ENCODE data around the gene LDHD.

Gene LDHD

DNA sequence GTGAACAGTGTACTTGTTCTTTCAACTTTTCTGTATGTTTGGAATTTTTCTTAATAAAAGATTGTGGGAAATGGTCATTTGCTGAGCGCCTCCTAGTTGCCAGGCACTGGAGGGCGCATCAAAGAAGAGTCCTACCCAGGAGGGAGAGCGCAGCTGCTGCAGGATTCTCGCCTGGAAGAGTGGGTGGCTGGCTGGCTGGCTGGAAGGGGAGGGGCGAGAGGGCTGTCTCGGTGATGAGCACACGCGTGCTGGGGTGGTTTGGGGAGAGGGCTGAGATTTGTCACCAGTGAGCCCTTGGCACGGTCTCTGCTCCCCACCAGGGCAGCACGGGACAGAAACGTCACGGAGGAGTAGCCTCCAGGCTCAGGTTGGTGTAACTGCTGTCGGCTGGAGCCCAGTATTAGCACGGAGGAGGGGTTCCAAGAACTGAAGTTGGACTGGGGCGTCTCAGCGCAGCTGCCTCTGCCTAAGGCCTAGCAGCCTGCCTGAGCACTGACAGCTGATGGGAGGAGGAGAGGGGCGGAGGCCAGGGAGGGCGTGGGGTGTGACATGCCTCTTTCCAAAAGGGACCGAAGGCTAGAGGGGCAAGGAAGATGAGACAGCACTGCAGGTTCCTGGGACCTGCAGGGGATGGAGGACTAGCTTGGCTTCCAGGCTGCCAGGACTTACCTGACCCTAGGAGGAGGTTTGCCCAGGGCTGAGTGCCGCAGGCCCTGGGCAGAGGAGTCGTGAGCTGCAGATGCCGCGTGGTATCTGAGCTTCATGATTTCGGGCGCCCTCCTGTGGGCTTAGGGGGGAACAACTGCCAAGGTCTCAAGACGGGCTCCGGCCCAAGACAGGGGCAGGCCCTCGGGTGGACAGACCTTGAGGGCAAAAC is 5.7 kb downstream of the LDHD start:
- Histone ChIP-seq H3K9me3 (ENCODE audit: control insufficient read depth, insufficient read depth, low read length) (no peaks in the 10 kb centered on the region), H3K9ac (ENCODE audit: low read depth, low read length) (peak overlapping the region; percentile 27; the same call in 1 of the 2 replicates), H3K4me1 (ENCODE audit: insufficient read depth, low read length) (peaks cover 16% of the 10 kb centered on the region; the same call in 1 of the 2 replicates)

DNA sequence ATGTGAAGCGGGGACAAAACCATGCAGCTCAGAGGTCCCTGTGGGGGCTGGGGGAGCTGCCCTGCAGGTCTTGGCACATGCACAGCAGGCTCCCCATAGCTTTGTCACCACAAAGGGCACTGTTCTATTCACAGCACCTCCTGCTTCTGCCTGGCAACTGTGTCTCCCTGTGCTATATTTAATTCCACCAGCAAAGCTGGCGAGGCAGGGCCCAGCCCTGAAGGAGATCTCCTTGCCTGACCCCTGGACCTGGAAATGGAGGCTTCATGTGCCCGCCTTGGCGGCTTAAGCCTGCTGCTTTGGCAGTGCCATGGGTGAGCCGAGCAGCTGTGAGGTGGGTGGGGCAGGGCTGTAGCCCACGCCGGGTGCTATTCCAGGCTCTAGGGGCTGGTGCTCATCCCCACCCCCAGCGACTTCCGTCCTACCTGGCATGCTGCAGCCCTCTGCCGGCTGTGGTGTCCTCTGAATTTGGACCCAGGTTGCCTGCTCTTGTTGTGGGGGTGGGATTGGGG is 6.8 kb downstream of the LDHD start:
- Histone ChIP-seq H3K36me3 (ENCODE audit: insufficient read depth, low read length) (no peaks in the 10 kb centered on the region), H3K9ac (ENCODE audit: low read depth, low read length) (no peak overlapping the region), H3K9me3 (ENCODE audit: control insufficient read depth, insufficient read depth, low read length) (no peaks in the 10 kb centered on the region), H3K4me1 (ENCODE audit: insufficient read depth, low read length) (peaks cover 16% of the 10 kb centered on the region; the same call in 1 of the 2 replicates)

More for the DNA sequence above, 5.7 kb downstream of the LDHD start:
- H3K36me3 ChIP-seq (ENCODE audit: insufficient read depth, low read length) = no peaks in the 10 kb centered on the region

DNA sequence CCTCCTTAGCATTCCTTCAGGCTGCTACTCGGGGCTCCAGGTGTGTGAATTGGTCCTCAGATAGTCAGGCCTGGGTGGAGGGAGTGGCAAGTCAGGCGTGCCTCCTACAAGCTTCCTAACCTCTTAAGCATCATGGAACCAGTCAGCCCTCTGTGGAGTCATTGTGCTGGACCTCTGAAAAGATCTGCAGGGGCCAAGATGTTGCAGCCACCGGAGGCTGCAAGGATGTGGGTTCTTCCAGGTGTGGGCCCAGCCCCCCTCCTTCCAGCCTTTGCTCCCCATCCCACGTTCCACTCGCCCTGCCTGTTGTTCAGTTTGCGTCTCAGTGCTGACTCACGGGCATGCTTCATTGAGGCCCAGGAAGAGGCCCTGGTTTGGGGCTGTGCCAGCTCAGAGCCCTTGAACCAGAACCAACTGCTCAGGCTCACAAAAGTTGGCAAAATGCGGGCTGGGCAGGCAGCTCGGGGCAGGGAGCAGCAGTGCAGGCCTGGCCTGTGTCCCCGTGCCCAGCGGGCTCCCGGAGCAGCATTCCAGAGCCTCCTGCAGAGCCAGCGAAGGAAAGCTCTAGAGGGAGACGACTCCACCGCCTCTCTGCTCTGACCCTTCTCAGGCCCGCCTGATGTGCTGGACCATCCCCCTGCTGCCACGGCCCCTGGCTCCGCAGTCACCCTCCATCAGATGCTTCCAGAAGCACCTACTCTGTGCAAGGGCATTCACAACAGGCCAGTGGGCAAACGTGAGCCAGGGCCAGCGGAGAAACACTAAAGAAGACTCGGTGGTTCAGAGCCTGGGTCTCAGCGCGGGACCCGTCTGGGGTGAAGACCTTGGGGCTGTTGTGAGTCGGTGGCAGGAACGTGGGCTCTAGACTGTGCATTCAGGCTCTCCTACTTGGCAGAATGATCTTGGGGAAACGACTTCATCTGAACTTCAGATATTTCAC is 7.5 kb downstream of the LDHD start:
- H3K9me3 ChIP-seq (ENCODE audit: control insufficient read depth, insufficient read depth, low read length) = no peaks in the 10 kb centered on the region
- H3K4me1 ChIP-seq (ENCODE audit: insufficient read depth, low read length) = peaks cover 16% of the 10 kb centered on the region; the same call in 1 of the 2 replicates
- H3K9ac ChIP-seq (ENCODE audit: low read depth, low read length) = no peak overlapping the region

GRCh38 chr16:75107505-75107904 is 9.1 kb downstream of the LDHD start:
- no peak overlapping the region for H3K9ac ChIP-seq (ENCODE audit: low read depth, low read length)
- H3K36me3 ChIP-seq (ENCODE audit: insufficient read depth, low read length) = no peaks in the 10 kb centered on the region
- no peaks in the 10 kb centered on the region for H3K9me3 ChIP-seq (ENCODE audit: control insufficient read depth, insufficient read depth, low read length)
- H3K4me1 ChIP-seq (ENCODE audit: insufficient read depth, low read length) = peaks cover 12% of the 10 kb centered on the region; the same call in 1 of the 2 replicates

More for the DNA sequence above, 7.5 kb downstream of the LDHD start:
- H3K36me3 ChIP-seq (ENCODE audit: insufficient read depth, low read length) = no peaks in the 10 kb centered on the region

DNA sequence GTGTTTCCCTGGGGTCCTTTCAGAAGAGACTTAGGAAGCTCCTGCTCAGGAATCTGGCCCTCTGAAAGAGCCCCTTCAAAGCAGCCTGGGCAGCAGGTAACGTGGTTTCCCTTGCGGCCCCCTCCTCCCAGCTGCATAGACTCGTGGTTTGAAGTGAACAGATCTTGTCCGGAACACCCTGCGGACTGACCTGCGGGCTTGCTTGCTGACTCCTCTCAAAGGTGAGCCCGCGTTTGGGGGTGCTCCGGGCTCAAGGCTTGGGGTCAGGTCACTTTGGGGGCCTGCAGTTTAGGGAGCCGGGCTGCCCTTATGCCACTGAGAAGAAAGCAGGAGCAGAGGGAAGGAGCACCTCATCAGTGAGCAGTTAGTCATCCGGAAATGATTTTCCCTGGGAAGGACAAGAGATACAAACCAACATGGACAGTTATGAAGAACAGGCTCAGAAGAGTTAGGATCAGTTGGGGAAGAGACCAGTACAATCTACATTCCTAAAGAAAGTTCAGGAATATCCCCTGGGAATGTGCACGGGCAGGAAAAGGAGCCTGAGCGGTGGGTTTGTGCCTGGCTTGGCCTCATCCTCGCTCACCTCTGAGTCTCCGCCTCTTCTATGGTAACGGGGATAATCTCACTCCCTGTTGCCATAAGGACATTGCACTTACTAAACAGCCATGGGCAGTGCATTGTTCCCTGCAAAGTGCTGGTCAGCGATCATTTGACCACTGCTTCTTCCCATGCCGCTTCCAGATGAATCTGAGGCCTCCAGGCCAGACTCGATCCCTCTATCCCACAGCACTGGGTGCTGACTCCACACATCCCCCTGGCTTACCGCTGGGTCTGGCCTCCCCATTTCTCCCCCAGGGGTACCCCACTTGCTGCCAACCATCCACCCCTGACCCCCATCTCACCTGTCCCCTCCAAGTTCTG is 10.0 kb downstream of the LDHD start:
- H3K9me3 ChIP-seq (ENCODE audit: control insufficient read depth, insufficient read depth, low read length) = no peaks in the 10 kb centered on the region
- H3K9ac ChIP-seq (ENCODE audit: low read depth, low read length) = no peak overlapping the region
- H3K4me1 ChIP-seq (ENCODE audit: insufficient read depth, low read length) = peaks cover 9% of the 10 kb centered on the region; the same call in 1 of the 2 replicates
- H3K36me3 ChIP-seq (ENCODE audit: insufficient read depth, low read length) = no peaks in the 10 kb centered on the region

DNA sequence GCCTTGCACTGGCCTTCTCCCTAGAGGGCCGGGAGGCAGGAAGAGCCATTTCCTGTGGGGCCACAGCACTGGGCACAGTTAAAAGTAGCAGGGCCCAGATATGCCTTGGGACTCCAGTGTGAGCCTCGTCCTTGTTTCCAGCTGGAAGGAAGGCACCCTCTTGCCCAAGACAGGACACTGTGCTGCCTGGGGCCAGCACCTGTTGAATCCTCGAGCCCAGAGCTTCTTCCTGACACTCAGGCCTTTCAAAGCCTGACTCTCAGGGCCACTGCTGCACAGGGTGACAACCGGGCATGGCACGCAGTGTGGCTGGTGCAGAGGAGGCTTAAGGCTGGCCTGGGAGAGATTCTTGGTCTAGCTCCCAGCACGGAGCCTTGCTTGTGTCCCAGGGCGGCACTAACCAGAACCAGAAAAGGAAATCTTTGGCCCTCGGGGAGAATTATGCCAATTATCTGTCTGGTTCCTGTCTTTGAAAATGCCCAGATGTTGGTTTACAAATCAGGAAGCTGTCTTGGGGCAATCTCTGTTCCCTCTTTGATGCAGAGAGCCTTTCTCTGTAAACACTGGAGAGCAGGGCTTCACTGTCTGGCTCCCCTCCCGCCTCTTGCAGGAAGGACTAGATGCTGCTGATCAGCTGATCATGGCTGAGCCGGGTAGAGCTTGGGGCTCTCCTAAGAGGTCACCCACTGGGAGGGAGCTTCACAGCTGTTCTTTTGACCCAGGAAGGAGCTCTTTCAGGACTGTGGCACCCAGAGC is 11.1 kb downstream of the LDHD start:
- no peaks in the 10 kb centered on the region for H3K9me3 ChIP-seq (ENCODE audit: control insufficient read depth, insufficient read depth, low read length)
- no peak overlapping the region for H3K9ac ChIP-seq (ENCODE audit: low read depth, low read length)
- H3K36me3 ChIP-seq (ENCODE audit: insufficient read depth, low read length) = no peaks in the 10 kb centered on the region
- H3K4me1 ChIP-seq (ENCODE audit: insufficient read depth, low read length) = peaks cover 5% of the 10 kb centered on the region

- peaks cover 6% of the 10 kb centered on the region for H3K4me1 ChIP-seq (ENCODE audit: insufficient read depth, low read length)
- H3K9me3 ChIP-seq (ENCODE audit: control insufficient read depth, insufficient read depth, low read length) = no peaks in the 10 kb centered on the region
- no peaks in the 10 kb centered on the region for H3K36me3 ChIP-seq (ENCODE audit: insufficient read depth, low read length)
- H3K9ac ChIP-seq (ENCODE audit: low read depth, low read length) = no peak overlapping the region
Observed at GRCh38 chr16:75104836-75105235, 11.7 kb downstream of the LDHD start.

GRCh38 chr16:75103994-75104393 is 12.6 kb downstream of the LDHD start:
- Histone ChIP-seq H3K36me3 (ENCODE audit: insufficient read depth, low read length) (no peaks in the 10 kb centered on the region), H3K4me1 (ENCODE audit: insufficient read depth, low read length) (peaks cover 14% of the 10 kb centered on the region), H3K9ac (ENCODE audit: low read depth, low read length) (no peak overlapping the region), H3K9me3 (ENCODE audit: control insufficient read depth, insufficient read depth, low read length) (no peaks in the 10 kb centered on the region)

GRCh38 chr16:75102595-75102994 is 14.0 kb downstream of the LDHD start:
- H3K4me1 ChIP-seq (ENCODE audit: insufficient read depth, low read length) = peaks cover 26% of the 10 kb centered on the region
- H3K36me3 ChIP-seq (ENCODE audit: insufficient read depth, low read length) = no peaks in the 10 kb centered on the region
- no peak overlapping the region for H3K9ac ChIP-seq (ENCODE audit: low read depth, low read length)
- no peaks in the 10 kb centered on the region for H3K9me3 ChIP-seq (ENCODE audit: control insufficient read depth, insufficient read depth, low read length)

- H3K36me3 ChIP-seq (ENCODE audit: insufficient read depth, low read length) = no peaks in the 10 kb centered on the region
- H3K9me3 ChIP-seq (ENCODE audit: control insufficient read depth, insufficient read depth, low read length) = no peaks in the 10 kb centered on the region
- H3K9ac ChIP-seq (ENCODE audit: low read depth, low read length) = no peak overlapping the region
- H3K4me1 ChIP-seq (ENCODE audit: insufficient read depth, low read length) = peaks cover 30% of the 10 kb centered on the region
Observed at GRCh38 chr16:75101635-75102034, 14.9 kb downstream of the LDHD start.

- H3K9me3 ChIP-seq (ENCODE audit: control insufficient read depth, insufficient read depth, low read length) = no peaks in the 10 kb centered on the region
- no peak overlapping the region for H3K9ac ChIP-seq (ENCODE audit: low read depth, low read length)
- no peaks in the 10 kb centered on the region for H3K36me3 ChIP-seq (ENCODE audit: insufficient read depth, low read length)
- peaks cover 34% of the 10 kb centered on the region for H3K4me1 ChIP-seq (ENCODE audit: insufficient read depth, low read length)
Observed at GRCh38 chr16:75100603-75100990, 16.0 kb downstream of the LDHD start.

DNA sequence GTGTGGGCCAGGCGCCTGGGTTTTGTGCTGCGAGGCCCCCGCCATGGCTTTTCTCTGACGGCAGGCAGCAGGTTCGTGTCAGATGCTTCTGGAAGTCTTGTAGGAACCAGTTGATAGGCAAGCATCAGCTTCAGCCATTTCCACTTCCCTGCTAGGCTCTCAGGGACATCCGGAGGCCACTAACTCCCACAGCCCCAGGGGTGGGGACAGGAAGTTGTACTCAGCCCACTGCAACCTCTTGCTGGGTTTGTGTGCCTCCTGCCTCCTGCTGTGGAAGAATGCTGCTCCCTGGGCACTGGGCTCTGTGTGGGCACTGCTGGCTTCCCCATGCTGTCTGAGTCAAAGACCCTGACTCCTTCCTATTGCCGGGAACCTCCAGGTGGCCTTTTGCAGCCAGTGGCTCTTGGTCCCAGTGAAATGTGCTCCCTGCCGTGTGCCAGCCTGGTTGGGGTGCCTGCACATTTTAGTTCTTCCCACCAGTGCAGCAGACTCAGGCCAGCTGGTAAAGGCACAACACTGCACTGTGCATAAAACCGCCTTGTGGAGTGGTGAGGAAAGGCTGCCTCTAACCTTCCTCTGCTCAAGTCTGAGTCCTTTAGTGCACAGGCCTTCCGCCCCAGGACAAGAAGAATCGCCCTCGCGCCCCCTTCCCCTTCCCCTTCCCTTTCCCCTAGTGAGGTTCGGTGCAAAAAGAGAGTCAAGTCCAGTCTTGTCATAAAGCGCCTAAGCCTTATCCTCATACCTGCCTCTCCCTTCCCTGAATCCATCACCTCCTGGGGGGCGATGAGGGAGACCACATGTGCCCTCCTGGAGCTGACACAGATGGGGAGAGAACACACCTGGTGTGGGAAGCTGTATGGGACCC is 16.6 kb downstream of the LDHD start:
- H3K36me3 ChIP-seq (ENCODE audit: insufficient read depth, low read length) = no peaks in the 10 kb centered on the region
- H3K9me3 ChIP-seq (ENCODE audit: control insufficient read depth, insufficient read depth, low read length) = no peaks in the 10 kb centered on the region
- H3K4me1 ChIP-seq (ENCODE audit: insufficient read depth, low read length) = peaks cover 34% of the 10 kb centered on the region
- H3K9ac ChIP-seq (ENCODE audit: low read depth, low read length) = no peak overlapping the region
